DOHH2 (cell line): ENCODE results near the gene TRPM4.

Experiments used
- H3F3A ChIP-seq: fragments of 200-600 bp; sonication (generic), shearing (Covaris generic); 2 replicates; pipeline ENCODE4 v1.6.0; 2016; ENCODE audit warnings: antibody characterized with exemption, mild to moderate bottlenecking; ENCODE audit not compliant: control insufficient read depth, insufficient read depth
- H3K27ac ChIP-seq: fragments of 200-600 bp; sonication (generic); 2 replicates; pipeline ENCODE4 v1.5.1; 2014; ENCODE audit warnings: low read depth, mild to moderate bottlenecking, low read length, moderate library complexity
- H3K27me3 ChIP-seq: fragments of 200-600 bp; sonication (generic); 2 replicates; pipeline ENCODE4 v1.6.1; 2014; ENCODE audit warnings: mild to moderate bottlenecking, low read length, mixed read lengths; ENCODE audit not compliant: control insufficient read depth
- H3K36me3 ChIP-seq: fragments of 200-600 bp; sonication (generic); 2 replicates; pipeline ENCODE4 v1.6.1; 2014; ENCODE audit warnings: mild to moderate bottlenecking, low read length, moderate library complexity, mixed read lengths; ENCODE audit not compliant: control insufficient read depth
- H3K4me1 ChIP-seq: fragments of 200-600 bp; sonication (generic); 2 replicates; pipeline ENCODE4 v1.6.1; 2014; ENCODE audit warnings: mild to moderate bottlenecking, low read length, mixed read lengths; ENCODE audit not compliant: control insufficient read depth
- H3K4me2 ChIP-seq: fragments of 200-600 bp; sonication (generic); 2 replicates; pipeline ENCODE4 v1.6.0; 2014; ENCODE audit warnings: mild to moderate bottlenecking, low read length, moderate library complexity
- H3K4me3 ChIP-seq: fragments of 200-600 bp; sonication (generic); 2 replicates; pipeline ENCODE4 v1.5.1; 2014; ENCODE audit warnings: mild to moderate bottlenecking, low read length, mixed read lengths
- H3K79me2 ChIP-seq: fragments of 200-600 bp; sonication (generic); 2 replicates; pipeline ENCODE4 v1.6.1; 2014; ENCODE audit warnings: mild to moderate bottlenecking, low read length, mixed read lengths; ENCODE audit not compliant: control insufficient read depth
- H3K9me2 ChIP-seq: fragments of 200-600 bp; sonication (generic); replicated peaks from 2 replicates; pipeline ENCODE4 v1.6.1; 2014; ENCODE audit warnings: mild to moderate bottlenecking, low read length, mixed read lengths; ENCODE audit not compliant: control insufficient read depth
- H3K9me3 ChIP-seq: fragments of 200-600 bp; sonication (generic); 2 replicates; pipeline ENCODE4 v1.6.1; 2014; ENCODE audit warnings: antibody characterized with exemption, low read length, mixed read lengths; ENCODE audit not compliant: control insufficient read depth, insufficient read depth
- H4K20me1 ChIP-seq: fragments of 200-600 bp; sonication (generic); 2 replicates; pipeline ENCODE4 v1.6.0; 2014; ENCODE audit warnings: low read depth, mild to moderate bottlenecking, antibody characterized with exemption, low read length, moderate library complexity; ENCODE audit not compliant: control insufficient read depth, insufficient read depth
- EZH2phosphoT487 ChIP-seq: fragments of 200-600 bp; sonication (generic); IDR thresholded peaks from 2 replicates; pipeline ENCODE4 v1.6.1; 2017; ENCODE audit warnings: borderline replicate concordance, mild to moderate bottlenecking, antibody characterized with exemption, low read length, moderate library complexity, mixed read lengths
- TF ChIP-seq, protein P1 (sequence below): fragments of 200-600 bp; sonication (generic); IDR thresholded peaks from one replicate; pipeline ENCODE4 v1.5.1; 2014; ENCODE audit warnings: antibody characterized with exemption, mild to moderate bottlenecking, low read depth, low read length; ENCODE audit not compliant: poor library complexity, severe bottlenecking

Gene TRPM4

GRCh38 chr19:49157445-49158224 lies at the start of gene TRPM4:
TRPM4 (plus strand) TSS chr19:49157792; CDS start chr19:49157867, 75 bp downstream.
- no peaks in the 10 kb centered on the region for H3K9me3 ChIP-seq
- TF ChIP-seq EZH2phosphoT487: no peak
- TF ChIP-seq, protein P1, sequence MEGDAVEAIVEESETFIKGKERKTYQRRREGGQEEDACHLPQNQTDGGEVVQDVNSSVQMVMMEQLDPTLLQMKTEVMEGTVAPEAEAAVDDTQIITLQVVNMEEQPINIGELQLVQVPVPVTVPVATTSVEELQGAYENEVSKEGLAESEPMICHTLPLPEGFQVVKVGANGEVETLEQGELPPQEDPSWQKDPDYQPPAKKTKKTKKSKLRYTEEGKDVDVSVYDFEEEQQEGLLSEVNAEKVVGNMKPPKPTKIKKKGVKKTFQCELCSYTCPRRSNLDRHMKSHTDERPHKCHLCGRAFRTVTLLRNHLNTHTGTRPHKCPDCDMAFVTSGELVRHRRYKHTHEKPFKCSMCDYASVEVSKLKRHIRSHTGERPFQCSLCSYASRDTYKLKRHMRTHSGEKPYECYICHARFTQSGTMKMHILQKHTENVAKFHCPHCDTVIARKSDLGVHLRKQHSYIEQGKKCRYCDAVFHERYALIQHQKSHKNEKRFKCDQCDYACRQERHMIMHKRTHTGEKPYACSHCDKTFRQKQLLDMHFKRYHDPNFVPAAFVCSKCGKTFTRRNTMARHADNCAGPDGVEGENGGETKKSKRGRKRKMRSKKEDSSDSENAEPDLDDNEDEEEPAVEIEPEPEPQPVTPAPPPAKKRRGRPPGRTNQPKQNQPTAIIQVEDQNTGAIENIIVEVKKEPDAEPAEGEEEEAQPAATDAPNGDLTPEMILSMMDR: no peak
- H3K4me2 ChIP-seq: no peak within 1 kb of the TSS
- H4K20me1 ChIP-seq: no peaks in the 10 kb centered on the region
- no peaks in the 10 kb centered on the region for H3K36me3 ChIP-seq
- peaks cover 9% of the 10 kb centered on the region for H3K27me3 ChIP-seq
- H3K79me2 ChIP-seq: no peaks in the 10 kb centered on the region
- no peaks in the 10 kb centered on the region for H3K4me1 ChIP-seq
- H3K27ac ChIP-seq: no peak within 1 kb of the TSS
- no peaks in the 10 kb centered on the region for H3K9me2 ChIP-seq
- no peaks in the 10 kb centered on the region for H3F3A ChIP-seq
- H3K4me3 ChIP-seq: no peak within 1 kb of the TSS

DNA sequence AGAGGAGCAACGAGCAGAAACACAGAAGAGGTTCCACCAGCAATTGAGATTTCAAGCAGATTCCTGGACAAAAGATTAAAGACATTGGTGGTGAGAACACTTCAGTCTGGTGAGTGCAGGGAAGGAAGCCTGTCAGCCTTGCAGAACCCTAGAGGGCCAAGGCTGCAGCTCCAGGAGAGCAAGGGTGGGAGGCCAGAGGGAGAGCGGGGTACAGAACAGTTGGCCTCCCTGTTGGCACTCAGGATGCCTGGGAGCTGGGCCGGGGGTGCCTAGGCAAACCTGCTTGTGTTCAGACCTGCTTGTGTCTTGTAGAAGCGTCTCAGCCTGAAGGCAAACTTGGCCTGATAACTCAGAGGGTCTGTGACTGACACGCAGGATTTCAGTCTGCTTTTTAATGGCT lies 48.5 kb upstream of the TRPM4 start:
- TF ChIP-seq, protein P1: no peak
- TF ChIP-seq EZH2phosphoT487: no peak
- no peaks in the 10 kb centered on the region for H3K9me2 ChIP-seq
- peaks cover 30% of the 10 kb centered on the region for H3F3A ChIP-seq
- no peaks in the 10 kb centered on the region for H3K9me3 ChIP-seq
- no peak overlapping the region for H3K4me3 ChIP-seq
- H3K36me3 ChIP-seq: peaks cover 56% of the 10 kb centered on the region
- H3K27ac ChIP-seq: no peak overlapping the region
- H4K20me1 ChIP-seq: peaks cover 15% of the 10 kb centered on the region
- no peaks in the 10 kb centered on the region for H3K79me2 ChIP-seq
- H3K27me3 ChIP-seq: no peaks in the 10 kb centered on the region
- peaks cover 5% of the 10 kb centered on the region for H3K4me1 ChIP-seq
- H3K4me2 ChIP-seq: no peak overlapping the region

DNA sequence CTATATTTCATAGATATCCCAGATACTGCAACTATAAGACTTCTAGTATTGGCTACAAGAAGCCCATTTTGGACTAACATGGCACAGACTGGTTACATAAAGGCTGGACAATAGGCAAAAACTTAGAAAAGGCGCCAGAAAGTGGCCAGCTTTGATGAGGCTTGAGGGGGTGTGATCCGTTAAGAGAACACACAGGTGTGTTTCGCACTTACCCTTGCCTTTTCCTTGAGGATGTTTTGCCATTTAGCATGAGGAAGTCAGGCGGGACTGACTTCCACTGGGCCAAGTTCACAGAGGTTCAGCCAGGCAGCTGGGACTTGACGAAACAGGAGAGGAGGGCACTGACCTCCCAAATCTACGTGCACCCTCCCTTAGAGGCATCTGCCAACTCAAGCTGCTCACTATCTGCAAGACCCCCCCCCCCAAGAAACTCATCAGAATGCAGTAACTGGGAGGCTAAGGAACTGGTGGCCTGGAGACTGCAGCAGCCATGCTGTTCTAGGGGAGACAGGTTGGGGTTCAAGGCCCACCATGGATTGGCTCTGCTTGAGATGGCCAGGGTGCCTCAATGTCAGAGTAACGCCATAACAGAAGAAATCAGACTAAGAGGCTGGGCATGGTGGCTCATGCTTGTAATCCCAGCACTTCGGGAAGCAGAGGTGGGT lies 47.9 kb upstream of the TRPM4 start:
- Histone ChIP-seq H4K20me1 (peaks cover 15% of the 10 kb centered on the region), H3K36me3 (peaks cover 50% of the 10 kb centered on the region), H3K9me2 (no peaks in the 10 kb centered on the region), H3K4me1 (peaks cover 6% of the 10 kb centered on the region), H3K4me2 (no peak overlapping the region), H3K79me2 (no peaks in the 10 kb centered on the region), H3K9me3 (no peaks in the 10 kb centered on the region), H3K27ac (no peak overlapping the region), H3K4me3 (no peak overlapping the region), H3F3A (peaks cover 30% of the 10 kb centered on the region), H3K27me3 (no peaks in the 10 kb centered on the region)
- TF ChIP-seq EZH2phosphoT487: no peak
- TF ChIP-seq, protein P1: no peak
